Renal cortical epithelial cell (primary cell): ENCODE data around the gene RNF13. TPM values are rescaled to one million over a fixed set of nuclear protein-coding genes. Genes with fewer than 3 reads are reported as not detected.

ENCODE experiments used
- DNase-seq: peaks from one replicate; pipeline ENCODE4 v3.0.0-alpha.2; 2011; ENCODE audit warnings: low read depth
- total RNA-seq: library from RNA; depleted of rRNA; stranded (reverse); fragments of >200 nt; gene quantifications from 2 replicates; pipeline ENCODE4 v1.2.3, GENCODE V29; 2014

The RNF13 gene
- 75.2 and 101 TPM in 2 replicates for total RNA-seq

GRCh38 chr3:149812606-149813366 lies at the start of gene RNF13:
Gene RNF13, plus strand, starts transcription at chr3:149813215. Its CDS starts 32,812 bp downstream, at chr3:149846027.
- peak; percentile 89 for DNase-seq

GRCh38 chr3:149763565-149764195 lies 49.3 kb upstream of the RNF13 start:
- peak; percentile 19 for DNase-seq

- DNase-seq, result no peak
Measured at GRCh38 chr3:149764302-149764701, 48.7 kb upstream of the RNF13 start.

- peak; percentile 61 for DNase-seq
Measured at GRCh38 chr3:149765762-149766334, 47.2 kb upstream of the RNF13 start.

GRCh38 chr3:149767720-149768119 lies 45.3 kb upstream of the RNF13 start:
- DNase-seq, result no peak

- DNase-seq, result no peak
Measured at GRCh38 chr3:149768704-149769103, 44.3 kb upstream of the RNF13 start.

- DNase-seq, result no peak
Measured at GRCh38 chr3:149770246-149770645, 42.8 kb upstream of the RNF13 start.

GRCh38 chr3:149771652-149772271 lies 41.3 kb upstream of the RNF13 start:
- DNase-seq, result peak; percentile 23

- DNase-seq, result no peak
Measured at GRCh38 chr3:149772861-149773260, 40.2 kb upstream of the RNF13 start.

GRCh38 chr3:149776170-149776569 lies 36.8 kb upstream of the RNF13 start:
- no peak for DNase-seq

GRCh38 chr3:149777414-149778214 lies 35.4 kb upstream of the RNF13 start:
- no peak for DNase-seq

GRCh38 chr3:149781211-149781610 lies 31.8 kb upstream of the RNF13 start:
- DNase-seq, result no peak

GRCh38 chr3:149781741-149782140 lies 31.3 kb upstream of the RNF13 start:
- no peak for DNase-seq

GRCh38 chr3:149783576-149783975 lies 29.4 kb upstream of the RNF13 start:
- peak; percentile 89 for DNase-seq

- DNase-seq, result peak; percentile 52
Measured at GRCh38 chr3:149784064-149784704, 28.8 kb upstream of the RNF13 start.

GRCh38 chr3:149790268-149790667 lies 22.7 kb upstream of the RNF13 start:
- DNase-seq, result peak; percentile 38

- DNase-seq, result no peak
Measured at GRCh38 chr3:149790698-149791097, 22.3 kb upstream of the RNF13 start.

- peak; percentile 60 for DNase-seq
Measured at GRCh38 chr3:149792452-149793270, 20.4 kb upstream of the RNF13 start, which contains the start of gene ANKUB1. Gene ANKUB1, minus strand, starts transcription at chr3:149792554. Its CDS starts 188 bp downstream, at chr3:149792366.

- DNase-seq, result no peak
Measured at GRCh38 chr3:149796026-149796425, 17.0 kb upstream of the RNF13 start.

GRCh38 chr3:149800693-149801092 lies 12.3 kb upstream of the RNF13 start:
- no peak for DNase-seq
